MM.1S (cell line): ENCODE data around the gene TTLL4.

Experiments used
- DNase-seq: peaks from one replicate; pipeline ENCODE4 v3.0.0-alpha.2; 2015
- H2AFZ ChIP-seq: fragments of 300-600 bp; sonication (generic); 2 replicates; pipeline ENCODE4 v1.6.0; 2016; ENCODE audit warnings: antibody characterized with exemption, low read length
- H3F3A ChIP-seq: fragments of 300-600 bp; sonication (generic); 2 replicates; pipeline ENCODE4 v1.6.1; 2016; ENCODE audit warnings: mild to moderate bottlenecking, antibody characterized with exemption, low read length, moderate library complexity, mixed read lengths; ENCODE audit not compliant: insufficient read depth
- H3K27ac ChIP-seq: fragments of 300-600 bp; sonication (generic); 2 replicates; pipeline ENCODE4 v1.5.1; 2016; ENCODE audit warnings: mild to moderate bottlenecking, low read length
- H3K27me3 ChIP-seq: fragments of 300-600 bp; sonication (generic); replicated peaks from 2 replicates; pipeline ENCODE4 v1.6.0; 2016; ENCODE audit warnings: low read length; ENCODE audit not compliant: insufficient read depth
- H3K36me3 ChIP-seq: fragments of 300-600 bp; sonication (generic); replicated peaks from 2 replicates; pipeline ENCODE4 v1.6.1; 2016; ENCODE audit warnings: mild to moderate bottlenecking, low read length, mixed read lengths; ENCODE audit not compliant: insufficient read depth
- H3K4me1 ChIP-seq: fragments of 300-600 bp; sonication (generic); 2 replicates; pipeline ENCODE4 v1.6.1; 2016; ENCODE audit warnings: low read length, mixed read lengths
- H3K4me2 ChIP-seq: fragments of 300-600 bp; sonication (generic); 2 replicates; pipeline ENCODE4 v1.6.0; 2016; ENCODE audit warnings: low read depth, low read length
- H3K4me3 ChIP-seq: fragments of 300-600 bp; sonication (generic); 2 replicates; pipeline ENCODE4 v1.5.1; 2016; ENCODE audit warnings: low read length, mixed read lengths
- H3K79me2 ChIP-seq: fragments of 300-600 bp; sonication (generic); 2 replicates; pipeline ENCODE4 v1.6.1; 2016; ENCODE audit warnings: mixed run types, low read length, mixed read lengths
- H3K9ac ChIP-seq: fragments of 300-600 bp; sonication (generic); 2 replicates; pipeline ENCODE4 v1.6.1; 2016; ENCODE audit warnings: low read length, mixed read lengths
- H3K9me2 ChIP-seq: fragments of 300-600 bp; sonication (generic); replicated peaks from 2 replicates; pipeline ENCODE4 v1.6.1; 2016; ENCODE audit warnings: mild to moderate bottlenecking, low read length, mixed read lengths; ENCODE audit not compliant: insufficient read depth
- H3K9me3 ChIP-seq: fragments of 300-600 bp; sonication (generic); replicated peaks from 2 replicates; pipeline ENCODE4 v1.6.1; 2016; ENCODE audit warnings: mild to moderate bottlenecking, low read length, mixed read lengths; ENCODE audit not compliant: insufficient read depth
- H4K20me1 ChIP-seq: fragments of 300-600 bp; sonication (generic); 2 replicates; pipeline ENCODE4 v1.6.1; 2016; ENCODE audit warnings: mild to moderate bottlenecking, low read length, moderate library complexity, mixed read lengths; ENCODE audit not compliant: insufficient read depth
- EZH2 ChIP-seq: fragments of 300-600 bp; sonication (generic); optimal IDR thresholded peaks from 2 replicates; pipeline ENCODE3; 2017; ENCODE audit warnings: low read depth, mild to moderate bottlenecking, antibody characterized with exemption, low read length, mixed read lengths
- EZH2phosphoT487 ChIP-seq: fragments of 300-600 bp; sonication (generic); IDR thresholded peaks from 2 replicates; pipeline ENCODE4 v1.6.1; 2018; ENCODE audit warnings: antibody characterized with exemption, low read length
- TF ChIP-seq, protein P1 (sequence below): fragments of 300-600 bp; sonication (generic); IDR thresholded peaks from 2 replicates; pipeline ENCODE4 v1.5.1; 2016; ENCODE audit warnings: antibody characterized with exemption, low read length, mixed read lengths

Gene TTLL4

DNA sequence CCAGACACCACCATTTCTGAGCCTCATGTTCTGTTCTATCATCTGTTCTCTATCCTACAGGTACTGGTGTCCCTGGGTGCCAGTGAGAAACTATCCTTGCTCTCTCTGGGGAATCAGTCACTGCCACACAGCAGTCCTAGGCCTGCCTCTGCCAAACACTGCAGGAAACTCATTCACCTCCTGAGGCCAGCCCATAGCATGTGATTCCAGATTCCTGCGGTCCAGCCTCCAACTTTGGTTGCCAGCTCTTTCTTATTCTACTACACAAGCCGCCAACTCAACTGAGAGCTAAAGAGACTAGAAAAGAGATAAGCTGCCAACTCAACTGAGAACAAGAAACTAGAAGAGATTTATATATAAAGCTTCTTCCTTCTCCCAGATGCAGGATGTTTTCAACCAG, 8.8 kb upstream of the TTLL4 start:
- TF ChIP-seq EZH2phosphoT487 = no peak
- TF ChIP-seq, protein P1, sequence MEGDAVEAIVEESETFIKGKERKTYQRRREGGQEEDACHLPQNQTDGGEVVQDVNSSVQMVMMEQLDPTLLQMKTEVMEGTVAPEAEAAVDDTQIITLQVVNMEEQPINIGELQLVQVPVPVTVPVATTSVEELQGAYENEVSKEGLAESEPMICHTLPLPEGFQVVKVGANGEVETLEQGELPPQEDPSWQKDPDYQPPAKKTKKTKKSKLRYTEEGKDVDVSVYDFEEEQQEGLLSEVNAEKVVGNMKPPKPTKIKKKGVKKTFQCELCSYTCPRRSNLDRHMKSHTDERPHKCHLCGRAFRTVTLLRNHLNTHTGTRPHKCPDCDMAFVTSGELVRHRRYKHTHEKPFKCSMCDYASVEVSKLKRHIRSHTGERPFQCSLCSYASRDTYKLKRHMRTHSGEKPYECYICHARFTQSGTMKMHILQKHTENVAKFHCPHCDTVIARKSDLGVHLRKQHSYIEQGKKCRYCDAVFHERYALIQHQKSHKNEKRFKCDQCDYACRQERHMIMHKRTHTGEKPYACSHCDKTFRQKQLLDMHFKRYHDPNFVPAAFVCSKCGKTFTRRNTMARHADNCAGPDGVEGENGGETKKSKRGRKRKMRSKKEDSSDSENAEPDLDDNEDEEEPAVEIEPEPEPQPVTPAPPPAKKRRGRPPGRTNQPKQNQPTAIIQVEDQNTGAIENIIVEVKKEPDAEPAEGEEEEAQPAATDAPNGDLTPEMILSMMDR = no peak
- H3K9me3 ChIP-seq = no peaks in the 10 kb centered on the region
- DNase-seq = no peak
- H3K4me2 ChIP-seq = no peak overlapping the region
- H3K4me1 ChIP-seq = peaks cover under 1% of the 10 kb centered on the region; the same call in 1 of the 2 replicates
- H3K9me2 ChIP-seq = no peaks in the 10 kb centered on the region
- no peaks in the 10 kb centered on the region for H3F3A ChIP-seq
- H3K9ac ChIP-seq = no peak overlapping the region
- H2AFZ ChIP-seq = no peak overlapping the region
- H3K27me3 ChIP-seq = no peaks in the 10 kb centered on the region
- H3K27ac ChIP-seq = no peak overlapping the region
- no peaks in the 10 kb centered on the region for H3K36me3 ChIP-seq
- H3K79me2 ChIP-seq = no peaks in the 10 kb centered on the region
- no peaks in the 10 kb centered on the region for H4K20me1 ChIP-seq
- no peak overlapping the region for H3K4me3 ChIP-seq

DNA sequence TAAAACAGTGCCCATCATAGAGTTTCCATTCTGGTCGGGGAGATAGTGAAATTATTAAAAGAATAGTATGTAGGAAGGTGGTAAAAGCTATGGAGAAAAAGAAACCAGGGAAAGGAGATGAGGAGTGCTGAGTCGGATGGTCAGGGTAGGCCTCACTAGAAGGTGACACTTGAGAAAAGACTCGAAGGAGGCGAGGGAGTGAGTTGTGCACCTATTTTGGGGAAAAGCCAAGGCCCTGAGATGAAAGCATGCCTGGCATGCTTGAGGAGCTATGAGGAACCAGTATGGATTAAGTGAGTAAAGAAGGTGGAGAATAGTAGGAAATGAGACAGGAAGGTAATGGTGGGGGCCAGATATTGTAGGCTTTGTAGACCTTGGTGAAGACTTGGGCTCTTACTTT, 7.3 kb upstream of the TTLL4 start:
- TF ChIP-seq, protein P1 = no peak
- TF ChIP-seq EZH2phosphoT487 (no peak), EZH2 (no peak)
- H3K79me2 ChIP-seq = no peaks in the 10 kb centered on the region
- peaks cover 11% of the 10 kb centered on the region for H3K4me1 ChIP-seq
- no peaks in the 10 kb centered on the region for H3K9me2 ChIP-seq
- no peaks in the 10 kb centered on the region for H3K9me3 ChIP-seq
- no peaks in the 10 kb centered on the region for H3K36me3 ChIP-seq
- no peak overlapping the region for H2AFZ ChIP-seq
- H3K4me2 ChIP-seq = no peak overlapping the region
- H4K20me1 ChIP-seq = no peaks in the 10 kb centered on the region
- no peak overlapping the region for H3K27ac ChIP-seq
- peaks cover 15% of the 10 kb centered on the region for H3F3A ChIP-seq
- H3K27me3 ChIP-seq = no peaks in the 10 kb centered on the region
- no peak overlapping the region for H3K4me3 ChIP-seq
- no peak for DNase-seq
- H3K9ac ChIP-seq = no peak overlapping the region

DNA sequence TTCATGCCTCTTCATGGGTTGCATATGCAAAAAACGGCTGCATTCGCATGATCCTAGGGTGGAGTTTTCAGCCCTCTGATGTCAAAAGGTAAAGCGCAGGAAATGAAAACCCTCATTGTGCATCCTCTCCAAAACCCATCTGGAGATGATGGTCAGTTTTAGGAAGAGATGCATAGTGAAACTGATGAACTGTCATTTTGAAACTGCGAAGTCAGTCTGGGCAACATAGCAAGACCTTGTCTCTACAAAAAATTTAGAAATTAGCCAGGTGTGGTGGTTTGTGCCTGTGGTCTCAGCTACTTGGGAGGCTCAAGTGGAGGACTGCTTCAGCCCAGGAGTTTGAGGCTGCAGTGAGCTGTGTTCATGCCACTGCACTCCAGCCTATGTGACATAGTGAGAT, 2.5 kb upstream of the TTLL4 start:
- Histone ChIP-seq H3K9ac (peak overlapping the region; percentile 47; the same call in 1 of the 2 replicates), H3K27ac (peak overlapping the region; percentile 84; the same call in 1 of the 2 replicates), H3K4me1 (peaks cover 16% of the 10 kb centered on the region), H3K9me2 (no peaks in the 10 kb centered on the region), H3K4me3 (peak overlapping the region; percentile 5; the same call in 1 of the 2 replicates), H4K20me1 (no peaks in the 10 kb centered on the region), H3K36me3 (no peaks in the 10 kb centered on the region), H3K9me3 (no peaks in the 10 kb centered on the region), H2AFZ (no peak overlapping the region), H3K27me3 (no peaks in the 10 kb centered on the region), H3K79me2 (peaks cover 23% of the 10 kb centered on the region), H3F3A (peaks cover 18% of the 10 kb centered on the region), H3K4me2 (peak overlapping the region; percentile 61; the same call in 1 of the 2 replicates)
- DNase-seq = peak; percentile 96
- TF ChIP-seq, protein P1 = no peak
- no peak for TF ChIP-seq EZH2
- TF ChIP-seq EZH2phosphoT487 = no peak
